LNCaP clone FGC (cell line): ENCODE measurements around the gene RARG.

Experiments used
- DNase-seq: peaks from one replicate; pipeline ENCODE4 v3.0.0-alpha.2; 2011; ENCODE audit warnings: low read depth
- H3K4me3 ChIP-seq: 2 replicates; pipeline ENCODE4 v1.5.1; 2011; ENCODE audit warnings: mild to moderate bottlenecking, low read depth, low read length, control low read depth
- CTCF ChIP-seq: IDR thresholded peaks from 2 replicates; pipeline ENCODE4 v1.5.1; 2012; ENCODE audit warnings: mild to moderate bottlenecking; ENCODE audit not compliant: control insufficient read depth, insufficient read depth; ENCODE audit errors: extremely low read depth

RARG gene

GRCh38 chr12:53161119-53161911 is 70.7 kb downstream of the RARG start:
- no peak overlapping the region for H3K4me3 ChIP-seq
- no peak for DNase-seq
- TF ChIP-seq CTCF, result no peak

GRCh38 chr12:53160673-53161072 is 71.3 kb downstream of the RARG start:
- TF ChIP-seq CTCF, result no peak
- no peak overlapping the region for H3K4me3 ChIP-seq
- no peak for DNase-seq
